Uterus (tissue), 2 donors: ENCODE measurements around the gene HLA-DRB1.

Experiments
- POLR2A ChIP-seq, 2 donors: fragments of 450-650 bp; IDR thresholded peaks; one replicate each; pipeline ENCODE4 v1.6.1; 2016; ENCODE audit warnings: antibody characterized with exemption in 2 of 2, mild to moderate bottlenecking in 1 of 2, moderate library complexity in 1 of 2
- TF ChIP-seq, protein P1 (sequence below), 4 experiments: fragments of 200-600 bp in 2 of 4; fragments of 450-650 bp in 2 of 4; sonication (generic) in 2 of 4; IDR thresholded peaks; one replicate each; pipeline ENCODE4 v1.5.1; 2016 to 2019; ENCODE audit warnings: antibody characterized with exemption in 4 of 4, mild to moderate bottlenecking in 2 of 4, moderate library complexity in 1 of 4

DNA sequence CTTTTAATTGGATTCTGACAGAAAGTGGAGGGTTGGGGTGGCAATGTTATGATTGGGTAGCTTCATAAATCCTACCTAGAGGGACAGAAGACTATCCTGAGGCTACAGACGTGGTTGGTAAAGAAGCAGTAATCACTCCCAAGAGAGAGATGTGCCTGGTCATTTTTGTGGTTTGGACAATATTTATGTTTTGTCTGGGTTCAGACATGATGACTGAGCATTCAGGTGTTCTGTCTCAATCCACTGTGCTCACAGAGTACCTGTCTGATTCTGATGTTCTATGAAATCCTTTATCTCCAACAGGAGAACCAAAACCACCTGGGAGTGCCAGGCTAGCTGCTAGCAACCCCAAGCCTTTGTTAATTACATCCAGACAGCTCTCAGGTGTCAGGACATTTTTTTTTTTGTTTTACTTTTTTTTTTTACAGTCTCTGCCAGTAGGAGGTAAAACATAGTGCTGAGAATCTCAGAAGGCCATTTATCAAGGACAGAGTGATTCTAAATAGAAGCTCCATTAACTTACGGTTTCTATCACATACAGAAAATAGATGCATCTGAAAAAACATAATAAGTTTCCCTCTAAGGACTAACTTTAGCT lies 46.0 kb upstream of the HLA-DRB1 start:
- TF ChIP-seq, protein P1, sequence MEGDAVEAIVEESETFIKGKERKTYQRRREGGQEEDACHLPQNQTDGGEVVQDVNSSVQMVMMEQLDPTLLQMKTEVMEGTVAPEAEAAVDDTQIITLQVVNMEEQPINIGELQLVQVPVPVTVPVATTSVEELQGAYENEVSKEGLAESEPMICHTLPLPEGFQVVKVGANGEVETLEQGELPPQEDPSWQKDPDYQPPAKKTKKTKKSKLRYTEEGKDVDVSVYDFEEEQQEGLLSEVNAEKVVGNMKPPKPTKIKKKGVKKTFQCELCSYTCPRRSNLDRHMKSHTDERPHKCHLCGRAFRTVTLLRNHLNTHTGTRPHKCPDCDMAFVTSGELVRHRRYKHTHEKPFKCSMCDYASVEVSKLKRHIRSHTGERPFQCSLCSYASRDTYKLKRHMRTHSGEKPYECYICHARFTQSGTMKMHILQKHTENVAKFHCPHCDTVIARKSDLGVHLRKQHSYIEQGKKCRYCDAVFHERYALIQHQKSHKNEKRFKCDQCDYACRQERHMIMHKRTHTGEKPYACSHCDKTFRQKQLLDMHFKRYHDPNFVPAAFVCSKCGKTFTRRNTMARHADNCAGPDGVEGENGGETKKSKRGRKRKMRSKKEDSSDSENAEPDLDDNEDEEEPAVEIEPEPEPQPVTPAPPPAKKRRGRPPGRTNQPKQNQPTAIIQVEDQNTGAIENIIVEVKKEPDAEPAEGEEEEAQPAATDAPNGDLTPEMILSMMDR (IDR thresholded peaks at IDR 0.05) = no peak
- TF ChIP-seq POLR2A (IDR thresholded peaks at IDR 0.05) = no peak
